ENCODE data around the gene MINDY4.

The MINDY4 gene

DNA sequence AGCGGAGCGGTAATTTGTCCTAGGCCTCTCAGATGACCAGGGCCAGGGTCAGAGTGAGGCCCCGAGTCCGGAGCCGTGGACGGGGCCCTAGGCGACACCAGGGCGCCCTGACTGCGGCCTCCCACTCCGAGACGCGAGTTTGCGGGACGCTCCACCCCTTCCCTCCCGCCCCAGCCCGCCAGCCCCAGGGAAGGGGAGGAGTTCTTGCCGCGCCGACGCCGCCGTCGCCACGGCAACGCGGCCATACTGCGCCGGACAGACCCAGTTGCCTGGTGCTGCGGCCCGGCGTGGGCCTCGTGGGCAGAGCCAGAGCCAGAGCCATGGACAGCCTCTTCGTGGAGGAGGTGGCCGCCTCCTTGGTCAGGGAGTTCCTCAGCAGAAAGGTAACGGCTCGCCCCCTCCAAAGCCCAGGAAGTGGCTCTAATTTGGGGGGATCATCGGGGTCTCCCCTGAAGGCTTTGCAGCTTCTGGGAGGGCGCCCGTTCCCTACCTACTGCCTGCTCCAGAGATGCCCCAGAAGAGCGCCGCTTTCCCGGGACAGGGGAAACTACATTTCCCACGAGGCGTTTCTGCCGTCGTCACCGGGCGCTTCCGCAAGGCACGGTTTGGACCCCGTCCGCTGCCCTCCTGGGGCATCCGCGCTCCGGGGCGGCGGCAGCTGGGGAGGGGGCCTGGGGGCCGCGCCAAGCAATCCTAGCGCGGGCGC, at the start of gene MINDY4:
Gene MINDY4 (plus strand): TSS at position 244 of the 706 bp plus-strand sequence. CDS start 77 bp downstream, at position 321.
- peak within 1 kb of the TSS; percentile 57 to 75 (median 71) for H3K4me3 ChIP-seq
- peak within 1 kb of the TSS; percentile 17 to 90 (median 81) for H3K27ac ChIP-seq

DNA sequence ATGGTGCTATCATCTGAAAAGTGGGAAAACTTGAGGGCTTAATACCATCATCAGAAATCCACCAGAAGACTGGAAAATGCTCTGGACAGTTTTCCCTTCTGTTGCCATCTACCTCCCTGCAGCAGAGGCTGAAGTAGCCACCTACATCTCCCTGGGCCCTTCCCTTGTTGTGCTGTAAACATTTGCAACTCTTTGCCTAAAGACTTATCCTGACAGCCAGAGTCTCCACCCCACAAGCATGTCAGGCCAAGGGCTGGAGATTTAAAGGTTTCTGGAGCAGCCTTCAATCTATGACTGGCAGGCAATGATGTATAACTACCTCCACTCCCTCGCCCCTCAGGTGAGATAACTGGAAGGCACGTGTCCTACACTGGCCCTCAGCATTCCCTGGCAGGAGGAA, 49.0 kb upstream of the MINDY4 start:
- Histone ChIP-seq H3K27ac (no peak overlapping the region), H3K4me3 (no peak overlapping the region)

DNA sequence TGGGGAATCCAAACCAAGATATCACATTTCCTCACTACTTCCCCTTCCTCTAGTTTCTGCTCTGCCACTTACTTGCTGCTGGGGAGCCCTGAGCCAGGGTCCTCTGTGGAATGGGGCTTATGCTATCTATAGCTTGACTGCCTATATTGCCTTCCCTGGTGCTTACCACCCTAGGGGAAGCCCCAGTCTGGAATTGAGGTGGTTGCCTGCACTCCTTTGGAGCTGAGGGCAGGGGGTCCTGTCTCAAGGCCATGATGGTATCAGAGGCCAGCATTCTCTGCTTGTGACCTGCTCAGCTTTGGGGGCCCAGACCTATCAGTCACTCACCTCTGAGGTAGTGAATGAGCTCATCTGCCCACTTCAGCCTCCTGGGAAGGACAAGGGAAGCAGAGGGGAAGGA, 48.5 kb upstream of the MINDY4 start:
- H3K4me3 ChIP-seq: no peak overlapping the region
- no peak overlapping the region for H3K27ac ChIP-seq

DNA sequence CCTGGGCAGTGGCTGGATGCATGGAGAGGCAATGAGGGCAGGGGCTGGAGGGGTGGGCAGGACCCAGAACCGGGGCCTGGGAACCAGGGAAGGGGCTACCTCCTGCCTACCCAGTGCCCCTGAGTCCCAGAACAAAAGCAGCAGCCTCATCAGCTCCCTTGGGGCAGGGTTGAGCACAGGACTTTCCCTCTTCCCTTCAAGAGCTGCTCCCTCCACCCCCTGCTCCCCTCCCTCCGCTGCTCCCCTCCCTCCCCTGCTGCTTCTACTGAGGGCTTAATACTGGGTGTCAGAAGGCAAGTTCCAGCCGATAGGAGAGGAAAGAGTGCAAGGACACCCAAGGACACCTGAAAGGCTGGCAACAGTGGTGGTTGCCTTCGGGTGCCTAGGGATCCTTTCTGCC, 47.4 kb upstream of the MINDY4 start:
- Histone ChIP-seq H3K4me3 (no peak overlapping the region), H3K27ac (no peak overlapping the region)

DNA sequence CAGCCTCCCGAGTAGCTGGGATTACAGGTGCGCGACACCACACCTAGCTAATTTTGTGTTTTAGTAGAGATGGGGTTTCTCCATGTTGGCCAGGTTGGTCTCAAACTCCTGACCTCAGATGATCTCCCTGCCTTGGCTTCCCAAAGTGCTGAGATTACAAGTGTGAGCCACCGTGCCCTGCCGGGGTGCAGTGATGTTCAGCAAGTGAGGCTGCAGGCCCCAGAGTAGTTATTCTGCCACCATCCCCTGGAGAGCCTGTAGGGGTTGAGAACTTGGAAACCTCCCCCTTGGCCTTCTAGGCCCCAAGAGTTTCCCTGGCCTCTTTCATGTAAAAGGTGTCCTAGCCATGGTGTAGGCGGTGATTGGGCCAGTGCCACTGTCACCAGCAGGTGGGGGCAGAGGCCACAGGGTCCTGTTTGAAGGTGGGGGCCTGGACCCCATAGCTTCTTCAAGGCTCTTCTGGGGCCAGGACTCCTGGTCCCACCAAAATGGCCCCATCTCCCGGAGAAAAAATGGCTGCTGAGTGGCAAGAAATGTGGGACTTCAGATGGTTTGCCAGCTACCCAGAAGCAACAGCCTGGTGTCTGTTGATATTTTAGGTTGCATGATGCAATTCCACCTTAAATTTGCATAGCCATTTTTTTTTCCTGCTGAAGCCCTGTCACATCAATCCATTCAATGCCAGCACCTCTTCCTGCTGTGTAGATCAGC, 44.8 kb upstream of the MINDY4 start:
- peak overlapping the region in 2 of 7 experiments; percentile 4 to 15 for H3K4me3 ChIP-seq
- peak overlapping the region in 9 of 21 experiments; percentile 3 to 89 (median 74) for H3K27ac ChIP-seq

DNA sequence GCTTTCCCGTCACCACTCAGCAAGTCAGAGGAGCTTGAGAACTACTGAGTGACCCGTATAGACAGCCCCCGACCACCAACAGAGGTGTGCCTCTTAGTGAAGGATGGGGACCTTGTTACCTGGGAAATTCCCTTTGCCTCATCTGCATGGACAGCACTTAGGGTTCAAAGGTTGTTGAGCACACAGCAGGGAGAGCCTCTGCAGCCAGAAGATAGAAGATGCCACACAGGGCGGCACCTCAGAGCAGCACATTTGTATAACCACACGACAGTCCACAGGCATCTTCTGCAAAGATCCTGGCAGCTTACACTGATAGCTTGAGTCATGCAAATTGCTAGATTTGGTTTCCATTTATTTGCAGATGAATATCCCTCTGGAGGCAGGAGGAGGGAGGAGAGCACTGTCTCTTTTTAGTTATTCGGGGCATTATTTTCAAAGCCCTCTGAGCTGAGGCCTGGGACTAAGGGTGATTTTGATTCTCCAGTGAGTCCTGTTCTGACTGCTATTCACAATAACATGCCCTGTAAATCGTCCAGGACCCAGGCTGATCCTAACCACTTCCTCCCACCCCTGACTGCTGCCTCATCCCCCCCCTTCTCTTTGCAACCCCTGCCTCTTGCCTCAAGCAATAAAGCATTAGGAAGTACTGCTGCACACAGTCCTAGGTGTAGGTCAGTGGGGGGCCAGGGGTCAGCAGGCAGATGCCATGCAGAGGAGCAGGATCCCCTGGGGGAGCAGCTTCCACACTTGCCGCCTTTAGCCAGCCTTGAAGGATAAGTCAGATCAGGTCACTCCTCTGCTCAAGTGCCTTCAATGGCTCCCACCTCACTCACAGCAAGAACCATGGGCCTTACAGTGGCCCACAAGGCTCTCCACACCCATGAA, 43.9 kb upstream of the MINDY4 start:
- Histone ChIP-seq H3K4me3 (peak overlapping the region in 2 of 7 experiments; percentile 4 to 15), H3K27ac (peak overlapping the region in 10 of 21 experiments; percentile 3 to 89 (median 68))

DNA sequence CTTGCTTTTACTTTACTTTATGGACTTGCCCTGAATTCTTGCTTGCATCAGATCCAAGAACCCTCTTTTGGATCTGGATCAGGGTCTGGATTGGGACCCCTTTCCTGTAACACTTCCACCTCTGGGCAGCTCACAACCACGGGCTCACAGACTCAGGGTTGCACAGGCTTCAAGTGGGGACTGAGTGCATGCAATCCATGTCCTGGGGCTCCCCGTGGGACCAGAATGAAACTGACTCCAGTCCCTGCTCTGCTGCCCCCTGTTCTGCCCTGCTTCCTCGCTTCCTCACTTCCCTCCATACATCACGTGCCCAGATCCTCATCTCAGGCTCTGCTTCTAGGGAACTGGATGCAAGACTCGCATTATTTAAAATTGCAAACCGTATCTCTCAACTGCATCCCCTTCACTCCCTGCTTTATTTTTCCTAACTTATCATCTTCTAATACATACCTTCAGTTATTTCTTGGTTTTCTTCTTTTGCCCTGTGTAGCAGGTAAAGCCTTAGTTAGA, 42.6 kb upstream of the MINDY4 start:
- H3K27ac ChIP-seq: peak overlapping the region in 1 of 21 experiments; percentile 89
- H3K4me3 ChIP-seq: no peak overlapping the region

DNA sequence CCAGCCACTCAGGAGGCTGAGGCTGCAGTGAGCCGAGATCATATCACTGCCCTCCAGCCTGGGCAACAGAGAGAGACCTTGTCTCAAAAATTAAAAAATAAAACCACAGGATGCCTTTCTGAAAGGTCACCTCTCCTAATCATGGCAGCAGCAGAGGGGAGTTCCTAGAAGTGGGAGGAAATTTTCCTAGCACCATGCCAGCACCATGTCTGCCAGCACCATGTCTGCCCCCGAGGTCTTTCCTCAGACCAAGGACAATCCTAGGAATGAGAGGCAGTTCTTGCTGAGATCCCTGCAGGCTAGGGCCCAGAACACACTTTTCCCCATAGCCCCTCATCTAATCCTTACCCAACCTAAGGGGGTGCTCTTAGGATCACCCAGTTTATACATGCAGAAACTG, 41.6 kb upstream of the MINDY4 start:
- Histone ChIP-seq H3K4me3 (no peak overlapping the region), H3K27ac (peak overlapping the region in 1 of 21 experiments; percentile 14)

DNA sequence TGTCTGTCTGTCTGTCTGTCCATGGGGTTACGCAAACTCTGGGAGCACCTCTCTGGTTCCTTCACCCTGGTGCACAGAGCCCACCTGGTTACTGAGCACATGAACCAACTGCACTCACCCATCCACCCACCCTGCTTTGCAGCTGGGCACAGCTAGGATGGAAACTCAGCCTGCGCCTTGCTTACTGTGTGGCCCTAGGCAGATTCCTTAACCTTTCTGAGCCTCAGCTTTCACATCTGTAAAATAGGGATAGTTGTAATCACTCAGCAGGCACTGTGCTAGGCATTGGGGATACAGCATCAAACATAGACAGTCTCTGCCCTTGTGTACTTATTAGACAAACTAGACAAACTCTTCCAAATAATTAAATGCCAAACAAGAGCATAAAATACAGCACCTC, 41.1 kb upstream of the MINDY4 start:
- no peak overlapping the region for H3K4me3 ChIP-seq
- H3K27ac ChIP-seq: peak overlapping the region in 1 of 21 experiments; percentile 14

DNA sequence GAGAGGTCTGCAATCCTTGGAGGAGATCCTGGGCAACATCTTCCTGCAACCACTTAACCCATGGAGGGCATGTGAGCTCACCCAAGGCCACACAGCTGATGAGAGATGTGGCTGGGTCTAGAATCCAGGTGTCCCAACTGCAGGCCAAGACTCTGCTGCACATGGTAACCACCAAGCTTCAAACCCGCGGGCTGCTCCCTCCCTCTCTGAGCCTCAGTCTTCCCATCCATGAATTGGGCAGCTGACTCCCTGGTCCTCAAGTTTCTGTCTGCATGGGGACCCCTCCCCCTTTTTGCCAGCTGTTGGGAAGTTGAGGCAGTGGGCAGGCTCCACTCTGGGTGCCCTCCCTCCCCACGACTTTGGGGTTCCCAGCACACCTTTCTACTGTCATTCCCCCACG, 40.2 kb upstream of the MINDY4 start:
- Histone ChIP-seq H3K4me3 (no peak overlapping the region), H3K27ac (no peak overlapping the region)

DNA sequence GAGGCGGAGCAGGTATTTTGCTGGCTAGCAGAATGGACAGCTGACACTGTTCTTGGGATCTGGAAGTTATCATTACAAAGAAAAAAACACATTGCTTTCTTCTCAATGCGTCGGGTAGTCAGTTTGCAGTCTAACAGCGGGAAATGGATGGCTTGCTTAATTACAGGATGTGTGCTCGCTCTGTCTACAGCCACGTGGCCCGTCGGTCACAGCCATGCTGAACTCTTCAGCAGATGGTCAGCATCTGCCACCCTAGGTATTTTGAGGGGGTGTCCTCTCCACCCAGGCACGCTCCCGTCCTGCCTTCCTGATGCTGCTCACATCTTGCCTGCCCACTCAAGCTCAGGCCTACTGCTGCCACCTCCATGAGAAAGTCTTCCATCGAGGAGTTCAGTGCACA, 39.6 kb upstream of the MINDY4 start:
- H3K27ac ChIP-seq: no peak overlapping the region

DNA sequence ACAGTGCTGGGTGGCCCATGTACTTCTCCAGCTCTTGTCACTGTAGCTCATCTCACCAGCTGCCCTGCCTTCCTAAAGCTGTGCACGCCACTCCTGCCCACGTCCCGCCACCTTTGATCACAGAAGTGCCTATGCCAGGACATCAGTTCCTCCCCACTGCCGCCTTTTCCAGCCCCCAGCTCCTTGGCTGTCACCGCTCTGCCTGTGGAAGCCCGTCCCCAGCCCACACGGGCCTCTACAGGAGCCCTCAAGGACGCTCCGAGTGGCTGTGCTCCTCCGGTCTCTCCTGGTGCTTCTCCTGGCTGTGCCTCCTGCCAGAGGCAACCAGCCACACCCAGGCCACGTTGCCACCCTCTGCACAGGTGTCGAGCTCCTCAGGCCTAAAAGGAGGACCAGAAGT, 38.6 kb upstream of the MINDY4 start:
- H3K4me3 ChIP-seq: no peak overlapping the region
- H3K27ac ChIP-seq: no peak overlapping the region

More for the DNA sequence above, 39.6 kb upstream of the MINDY4 start:
- H3K4me3 ChIP-seq: no peak overlapping the region

DNA sequence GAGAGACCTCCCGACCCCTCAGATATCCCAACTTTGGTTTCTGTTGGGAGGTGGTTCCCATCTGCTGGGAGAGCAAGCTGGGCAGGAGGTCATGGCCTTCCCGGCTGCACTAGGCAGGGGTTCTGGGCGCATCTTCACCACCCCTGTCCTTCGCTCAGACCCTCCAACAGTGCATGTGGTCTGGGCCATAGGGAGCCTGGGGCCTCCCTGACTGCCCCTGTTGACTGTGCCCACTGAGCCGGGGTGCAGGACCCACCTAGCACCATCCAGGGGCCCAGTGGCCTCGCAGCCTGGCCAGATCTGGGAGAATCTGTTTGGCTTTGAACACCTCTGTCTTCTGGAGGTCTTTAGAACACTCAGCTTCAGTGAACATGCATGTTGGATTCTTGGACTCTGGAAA, 38.0 kb upstream of the MINDY4 start:
- Histone ChIP-seq H3K4me3 (no peak overlapping the region), H3K27ac (no peak overlapping the region)

DNA sequence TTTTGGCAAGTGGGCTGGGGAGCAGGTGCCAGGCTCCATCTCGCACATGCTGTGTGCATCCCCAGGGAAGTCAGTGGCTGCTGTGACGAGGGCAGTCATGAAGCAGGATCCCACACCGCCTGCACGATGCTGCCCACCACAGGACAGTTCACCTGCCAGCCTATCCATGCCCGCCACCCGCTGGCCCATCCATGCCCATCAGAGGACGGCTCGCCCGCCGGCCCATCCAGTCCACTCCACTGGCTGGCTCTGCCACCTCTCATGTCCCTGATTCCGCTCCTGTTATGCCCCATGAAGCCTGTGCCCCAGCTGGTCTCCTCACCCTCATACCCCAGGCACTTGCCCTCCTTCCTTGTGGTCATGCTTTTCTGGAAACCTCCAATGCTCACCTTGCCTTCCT, 37.5 kb upstream of the MINDY4 start:
- H3K27ac ChIP-seq: no peak overlapping the region
- H3K4me3 ChIP-seq: no peak overlapping the region

DNA sequence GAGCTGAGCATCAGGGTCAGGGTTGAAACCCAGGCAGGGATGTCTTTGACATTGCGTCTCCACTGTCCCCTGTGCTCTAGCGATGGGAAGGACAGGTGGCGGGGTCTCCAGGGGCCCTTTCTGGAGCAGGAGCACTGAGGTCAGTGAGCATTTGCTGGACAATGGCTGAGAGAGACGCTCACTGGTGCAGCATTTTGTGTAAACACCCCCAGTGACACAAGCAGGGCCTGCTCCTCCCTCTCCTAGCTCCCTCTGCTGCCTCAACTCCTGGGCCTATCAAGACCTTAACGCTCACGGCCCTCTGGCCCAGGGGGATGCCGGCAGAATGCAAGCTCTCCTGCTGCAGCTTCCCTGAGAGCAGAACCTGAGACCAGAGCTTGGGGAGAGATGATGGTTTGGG, 36.7 kb upstream of the MINDY4 start:
- H3K4me3 ChIP-seq: no peak overlapping the region
- no peak overlapping the region for H3K27ac ChIP-seq

DNA sequence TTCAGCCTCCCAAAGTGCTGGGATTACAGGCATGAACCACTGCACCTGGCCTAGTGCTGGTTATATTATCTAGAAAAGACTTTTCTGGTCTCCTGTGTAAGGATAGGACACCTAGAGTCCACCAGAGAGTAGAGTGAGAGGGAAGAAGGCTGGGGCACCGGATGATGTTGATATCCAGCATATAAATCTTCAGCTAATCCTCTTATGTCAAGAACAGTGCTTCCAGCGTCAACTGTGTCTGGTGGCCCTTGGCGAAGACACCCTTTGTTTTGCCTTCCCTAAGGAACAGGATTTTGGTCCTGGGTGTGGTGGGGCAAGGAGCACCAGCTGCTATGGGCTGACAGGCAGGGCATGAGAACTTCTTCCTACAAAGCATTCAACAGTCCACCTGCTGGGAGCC, 35.6 kb upstream of the MINDY4 start:
- H3K27ac ChIP-seq: no peak overlapping the region
- H3K4me3 ChIP-seq: no peak overlapping the region

DNA sequence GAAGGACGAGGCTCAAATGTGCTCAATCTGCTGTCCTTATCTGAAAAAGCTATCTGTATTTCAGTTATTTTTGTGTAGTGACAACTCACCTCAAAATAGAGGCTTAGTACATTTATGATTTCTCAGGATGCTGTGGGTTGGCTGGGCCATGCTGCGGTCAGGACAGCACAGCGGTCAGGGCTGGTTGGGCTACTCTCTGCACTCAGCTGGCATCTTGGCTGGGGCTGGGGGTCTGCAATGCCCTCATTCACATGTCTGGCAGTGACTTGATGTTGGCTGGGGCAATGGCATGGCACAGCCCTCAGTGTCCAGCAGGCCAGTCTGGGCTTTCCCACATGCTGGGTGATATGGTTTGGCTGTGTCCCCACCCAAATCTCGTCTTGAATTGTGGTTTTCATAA, 34.9 kb upstream of the MINDY4 start:
- H3K4me3 ChIP-seq: no peak overlapping the region
- no peak overlapping the region for H3K27ac ChIP-seq

DNA sequence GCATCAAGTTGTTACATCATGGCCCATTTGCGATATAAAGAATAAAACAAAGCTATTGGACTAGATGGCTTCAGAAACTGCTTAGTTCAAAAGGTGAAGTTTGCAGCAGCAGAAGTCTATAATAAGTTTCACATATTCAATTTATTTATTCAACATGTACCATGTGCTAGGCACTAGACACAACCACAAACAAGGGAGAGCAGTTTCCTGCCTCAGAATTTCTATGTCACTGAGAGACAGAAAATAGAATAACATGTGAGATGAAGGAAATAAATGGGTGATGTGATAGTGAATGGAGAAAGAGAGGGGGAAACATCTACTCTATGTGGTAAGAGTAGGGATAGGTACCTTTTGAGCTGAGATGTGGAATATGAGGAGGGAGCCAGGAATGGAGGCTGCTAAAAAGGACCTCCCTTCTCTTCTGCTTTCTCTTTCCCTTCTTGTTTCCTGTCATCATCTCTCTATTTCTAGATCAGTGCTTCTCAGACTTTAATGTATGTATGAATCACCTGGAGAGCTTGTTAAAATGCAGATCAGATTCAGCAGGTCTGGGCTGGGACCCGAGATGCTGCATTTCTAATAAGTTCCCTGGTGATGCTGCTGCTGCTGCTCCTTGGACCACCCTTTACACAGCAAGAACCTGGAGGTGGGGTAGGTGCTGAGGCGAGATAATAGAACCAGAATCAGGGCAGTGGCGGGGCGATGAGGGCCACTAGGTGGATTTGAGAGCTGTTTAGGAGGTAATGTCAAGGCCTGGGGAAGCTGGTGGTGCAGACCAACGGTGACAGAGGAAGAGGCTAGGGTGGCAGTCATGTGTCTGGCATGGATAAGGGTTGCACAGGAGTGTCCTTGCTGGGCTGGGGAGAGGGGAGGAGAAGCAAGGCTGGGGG, 32.9 kb upstream of the MINDY4 start:
- H3K27ac ChIP-seq: peak overlapping the region in 6 of 21 experiments; percentile 26 to 70 (median 64)
- no peak overlapping the region for H3K4me3 ChIP-seq

DNA sequence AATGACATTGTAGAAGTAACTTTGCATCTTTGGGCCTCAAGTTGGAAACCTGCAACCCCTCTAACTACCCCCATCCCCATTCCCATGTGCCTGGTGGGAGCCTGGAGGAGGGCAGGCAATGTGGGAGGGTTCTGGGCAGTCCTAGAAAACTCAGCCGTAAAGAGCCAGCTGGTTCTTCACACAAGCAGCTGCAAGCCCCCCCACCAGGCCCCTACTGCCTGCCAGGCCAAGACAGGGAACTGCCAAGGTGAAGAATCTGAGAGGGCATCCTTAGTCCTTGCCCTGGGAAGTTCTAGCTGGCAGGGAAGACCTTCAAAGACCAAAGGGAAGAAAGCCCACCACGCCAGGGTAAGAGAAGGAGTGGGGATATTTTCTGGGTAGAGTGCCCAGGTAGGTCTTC, 31.5 kb upstream of the MINDY4 start:
- no peak overlapping the region for H3K4me3 ChIP-seq
- peak overlapping the region in 1 of 21 experiments; percentile 69 for H3K27ac ChIP-seq

All from skin epidermis (tissue), 12 donors.